DOHH2 (cell line): ENCODE measurements around the gene CTSZ.

Experiments
- EZH2phosphoT487 ChIP-seq: fragments of 200-600 bp; sonication (generic); IDR thresholded peaks from 2 replicates; pipeline ENCODE4 v1.6.1; 2017; ENCODE audit warnings: borderline replicate concordance, mild to moderate bottlenecking, antibody characterized with exemption, low read length, moderate library complexity, mixed read lengths
- TF ChIP-seq, protein P1 (sequence below): fragments of 200-600 bp; sonication (generic); IDR thresholded peaks from one replicate; pipeline ENCODE4 v1.5.1; 2014; ENCODE audit warnings: antibody characterized with exemption, mild to moderate bottlenecking, low read depth, low read length; ENCODE audit not compliant: poor library complexity, severe bottlenecking

DNA sequence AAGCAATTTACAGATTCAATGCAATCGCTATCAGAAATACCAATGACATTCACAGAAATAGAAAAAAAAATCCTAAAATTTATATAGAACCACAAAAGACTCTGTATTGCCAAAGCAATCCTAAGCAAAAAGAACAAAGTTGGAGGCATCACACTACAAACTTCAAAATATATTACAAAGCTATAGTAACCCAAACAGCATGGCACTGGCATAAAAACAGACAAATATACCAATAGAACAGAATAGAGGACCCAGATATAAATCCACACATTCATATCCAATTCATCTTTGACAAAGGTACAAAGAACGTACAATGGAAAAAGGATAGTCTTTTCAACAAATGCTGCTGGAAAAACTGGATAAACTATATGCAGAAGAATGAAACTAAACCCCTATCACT, 37.6 kb downstream of the CTSZ start:
- TF ChIP-seq, protein P1, sequence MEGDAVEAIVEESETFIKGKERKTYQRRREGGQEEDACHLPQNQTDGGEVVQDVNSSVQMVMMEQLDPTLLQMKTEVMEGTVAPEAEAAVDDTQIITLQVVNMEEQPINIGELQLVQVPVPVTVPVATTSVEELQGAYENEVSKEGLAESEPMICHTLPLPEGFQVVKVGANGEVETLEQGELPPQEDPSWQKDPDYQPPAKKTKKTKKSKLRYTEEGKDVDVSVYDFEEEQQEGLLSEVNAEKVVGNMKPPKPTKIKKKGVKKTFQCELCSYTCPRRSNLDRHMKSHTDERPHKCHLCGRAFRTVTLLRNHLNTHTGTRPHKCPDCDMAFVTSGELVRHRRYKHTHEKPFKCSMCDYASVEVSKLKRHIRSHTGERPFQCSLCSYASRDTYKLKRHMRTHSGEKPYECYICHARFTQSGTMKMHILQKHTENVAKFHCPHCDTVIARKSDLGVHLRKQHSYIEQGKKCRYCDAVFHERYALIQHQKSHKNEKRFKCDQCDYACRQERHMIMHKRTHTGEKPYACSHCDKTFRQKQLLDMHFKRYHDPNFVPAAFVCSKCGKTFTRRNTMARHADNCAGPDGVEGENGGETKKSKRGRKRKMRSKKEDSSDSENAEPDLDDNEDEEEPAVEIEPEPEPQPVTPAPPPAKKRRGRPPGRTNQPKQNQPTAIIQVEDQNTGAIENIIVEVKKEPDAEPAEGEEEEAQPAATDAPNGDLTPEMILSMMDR = no peak
- no peak for TF ChIP-seq EZH2phosphoT487
